Raji (cell line): ENCODE measurements around the gene SHISA7.

ENCODE experiments used
- POLR2A ChIP-seq: IDR thresholded peaks from 2 replicates; pipeline ENCODE4 v1.6.1; 2011; ENCODE audit warnings: low read depth, low read length, control low read depth; ENCODE audit not compliant: insufficient read depth

Gene SHISA7

DNA sequence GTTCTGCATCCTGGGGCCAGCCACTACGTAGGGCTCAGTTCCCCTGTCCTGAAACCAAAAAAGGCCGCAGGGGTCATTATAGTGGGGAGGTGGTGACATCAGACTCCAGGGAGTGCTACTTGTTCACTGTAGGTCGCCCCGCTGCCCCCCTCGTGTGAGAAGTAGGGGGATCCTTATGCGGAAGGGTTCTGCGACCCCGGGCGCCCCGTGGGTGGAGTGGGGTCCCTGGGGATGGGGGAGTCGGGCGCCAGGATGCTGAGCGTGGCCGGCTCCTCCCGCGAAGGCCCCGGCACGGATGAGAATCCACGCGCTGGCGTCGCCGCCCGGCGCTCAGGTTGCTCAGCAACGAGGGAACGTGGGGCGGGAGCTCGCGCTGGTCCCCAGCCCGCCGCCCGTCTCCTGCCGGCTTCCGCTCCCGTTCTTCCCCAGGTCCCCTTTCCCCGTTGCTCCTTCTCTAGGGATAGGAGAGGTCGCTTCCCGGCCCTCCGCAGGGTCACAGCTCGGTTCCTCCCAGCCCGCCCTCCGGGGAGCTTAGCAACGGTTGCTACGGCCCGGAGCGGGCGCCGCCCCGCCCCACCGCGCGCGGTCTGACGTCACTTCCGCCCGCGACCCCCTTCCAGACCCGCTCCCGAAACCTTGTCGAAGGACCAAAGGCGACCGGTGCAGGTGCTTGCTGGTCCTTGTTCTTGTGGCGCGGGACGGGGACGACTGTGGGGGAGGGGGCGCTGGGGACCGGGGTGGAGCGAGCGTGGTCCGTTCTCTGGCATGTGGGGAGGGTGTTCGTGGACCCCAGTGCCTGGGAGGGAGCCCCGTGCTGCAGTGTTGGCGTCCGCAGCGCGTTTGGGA lies 41.7 kb upstream of the SHISA7 start, which contains the start of gene NAT14:
Gene NAT14 (plus strand): TSS at position 596 of the 846 bp plus-strand sequence. CDS start 521 bp downstream, outside the sequence.
- peak; percentile 56 for TF ChIP-seq POLR2A

DNA sequence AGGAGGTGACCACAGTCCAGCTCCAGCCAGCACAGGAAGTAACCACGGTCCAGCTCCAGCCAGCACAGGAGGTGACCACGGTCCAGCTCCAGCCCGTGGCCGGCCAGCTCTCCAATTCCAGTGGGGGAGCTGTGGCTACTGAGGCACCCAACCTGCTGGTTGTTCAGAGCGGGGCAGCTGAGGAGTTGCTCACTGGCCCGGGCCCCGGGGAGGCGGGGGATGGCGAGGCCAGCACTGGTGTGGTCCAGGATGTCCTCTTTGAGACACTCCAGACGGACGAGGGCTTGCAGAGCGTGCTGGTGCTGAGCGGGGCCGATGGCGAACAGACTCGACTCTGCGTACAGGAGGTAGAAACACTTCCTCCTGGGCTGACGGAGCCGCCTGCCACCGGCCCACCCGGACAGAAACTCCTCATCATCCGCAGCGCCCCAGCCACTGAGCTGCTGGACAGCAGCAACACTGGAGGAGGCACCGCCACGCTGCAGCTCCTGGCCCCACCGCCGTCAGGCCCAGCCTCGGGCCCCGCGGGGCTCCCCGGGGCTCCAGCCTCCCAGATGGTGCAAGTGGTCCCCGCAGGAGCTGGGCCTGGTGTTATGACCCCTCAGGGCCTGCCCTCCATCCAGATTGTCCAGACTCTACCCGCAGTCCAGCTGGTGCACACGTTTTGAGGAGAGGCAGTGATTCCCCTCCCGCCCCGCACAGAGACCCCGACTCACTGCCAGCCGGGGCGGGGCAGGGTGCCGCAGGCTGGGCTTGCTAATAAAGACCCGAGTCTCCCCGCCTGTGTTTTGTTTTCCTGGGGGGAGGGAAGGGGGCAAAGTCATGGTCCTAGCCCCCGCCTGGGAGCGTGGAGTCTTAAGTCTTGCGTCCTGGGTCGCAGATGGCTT lies 40.8 kb upstream of the SHISA7 start:
- TF ChIP-seq POLR2A: no peak

- TF ChIP-seq POLR2A: no peak
Observed at GRCh38 chr19:55482967-55483705, 40.0 kb upstream of the SHISA7 start.

DNA sequence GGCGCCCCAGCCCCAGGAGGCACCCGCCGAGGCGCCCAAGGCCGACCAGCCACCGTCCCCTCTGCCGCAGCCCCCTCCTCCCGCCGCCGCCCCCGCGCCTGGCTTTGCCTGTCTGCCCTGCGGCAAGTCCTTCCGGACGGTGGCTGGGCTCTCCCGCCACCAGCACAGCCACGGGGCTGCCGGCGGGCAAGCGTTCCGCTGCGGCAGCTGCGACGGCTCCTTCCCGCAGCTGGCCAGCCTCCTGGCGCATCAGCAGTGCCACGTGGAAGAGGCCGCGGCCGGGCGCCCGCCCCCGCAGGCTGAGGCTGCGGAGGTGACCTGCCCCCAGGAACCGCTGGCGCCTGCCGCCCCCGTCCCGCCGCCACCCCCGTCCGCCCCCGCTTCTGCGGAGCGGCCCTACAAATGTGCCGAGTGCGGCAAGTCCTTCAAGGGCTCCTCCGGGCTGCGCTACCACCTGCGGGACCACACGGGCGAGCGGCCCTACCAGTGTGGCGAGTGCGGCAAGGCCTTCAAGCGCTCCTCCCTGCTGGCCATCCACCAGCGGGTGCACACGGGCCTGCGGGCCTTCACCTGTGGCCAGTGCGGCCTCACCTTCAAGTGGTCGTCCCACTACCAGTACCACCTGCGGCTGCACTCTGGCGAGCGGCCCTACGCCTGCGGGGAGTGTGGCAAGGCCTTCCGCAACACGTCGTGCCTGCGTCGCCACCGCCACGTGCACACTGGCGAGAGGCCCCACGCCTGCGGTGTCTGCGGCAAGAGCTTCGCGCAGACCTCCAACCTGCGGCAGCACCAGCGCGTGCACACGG lies 39.3 kb upstream of the SHISA7 start:
- no peak for TF ChIP-seq POLR2A

GRCh38 chr19:55481794-55482155 lies 38.7 kb upstream of the SHISA7 start:
- no peak for TF ChIP-seq POLR2A

DNA sequence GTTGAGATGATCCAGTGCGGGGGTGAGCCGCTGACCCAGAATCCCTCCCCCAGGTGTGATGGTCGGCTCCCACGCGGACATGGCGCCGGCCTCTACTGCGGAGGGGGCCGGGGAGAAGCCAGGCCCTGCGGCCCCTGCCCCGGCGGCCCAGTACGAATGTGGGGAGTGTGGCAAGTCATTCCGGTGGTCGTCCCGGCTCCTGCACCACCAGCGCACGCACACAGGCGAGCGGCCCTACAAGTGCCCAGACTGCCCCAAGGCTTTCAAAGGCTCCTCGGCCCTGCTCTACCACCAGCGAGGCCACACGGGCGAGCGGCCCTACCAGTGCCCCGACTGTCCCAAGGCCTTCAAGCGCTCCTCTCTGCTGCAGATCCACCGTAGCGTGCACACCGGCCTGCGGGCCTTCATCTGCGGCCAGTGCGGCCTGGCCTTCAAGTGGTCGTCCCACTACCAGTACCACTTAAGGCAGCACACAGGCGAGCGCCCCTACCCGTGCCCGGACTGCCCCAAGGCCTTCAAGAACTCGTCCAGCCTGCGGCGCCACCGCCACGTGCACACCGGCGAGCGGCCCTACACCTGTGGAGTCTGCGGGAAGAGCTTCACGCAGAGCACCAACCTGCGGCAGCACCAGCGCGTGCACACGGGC lies 38.2 kb upstream of the SHISA7 start:
- no peak for TF ChIP-seq POLR2A

DNA sequence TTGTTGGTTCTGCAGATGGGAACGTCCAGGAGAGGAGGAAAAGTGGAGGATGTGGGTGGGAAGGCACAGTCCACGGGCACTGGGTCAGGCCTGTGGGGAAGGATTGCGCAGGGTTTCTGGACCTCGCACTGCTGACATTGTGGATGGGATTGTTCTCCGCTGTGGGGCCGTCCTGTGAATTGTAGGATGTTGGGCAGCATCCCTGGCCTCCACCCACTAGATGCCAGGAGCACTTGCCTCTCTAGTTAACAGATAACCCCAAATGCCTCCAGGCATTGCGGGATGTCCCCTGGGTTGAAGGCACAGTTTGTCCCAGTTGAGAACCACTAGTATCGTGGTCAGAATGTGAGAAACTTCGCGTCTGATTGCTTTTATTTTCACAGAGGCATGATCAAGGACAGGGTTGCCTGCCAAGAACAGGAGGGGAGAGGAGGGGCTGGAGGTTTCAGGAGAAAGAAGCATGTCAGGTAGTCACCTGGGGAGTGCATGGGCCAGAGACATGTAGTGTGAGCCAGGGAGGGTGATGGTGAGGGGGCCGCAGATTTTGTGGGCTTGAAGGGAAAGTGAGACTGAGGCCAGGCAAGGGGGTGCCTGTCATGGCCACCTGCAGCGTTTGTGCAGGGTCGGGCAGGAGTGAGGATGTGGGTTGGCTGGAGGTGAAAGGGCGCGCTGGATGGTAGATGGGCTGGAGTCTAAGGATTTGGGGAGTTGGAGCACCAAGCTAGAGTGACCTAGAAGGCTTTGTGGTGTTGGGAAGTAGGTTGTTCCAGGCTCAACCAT lies 36.5 kb upstream of the SHISA7 start:
- no peak for TF ChIP-seq POLR2A

DNA sequence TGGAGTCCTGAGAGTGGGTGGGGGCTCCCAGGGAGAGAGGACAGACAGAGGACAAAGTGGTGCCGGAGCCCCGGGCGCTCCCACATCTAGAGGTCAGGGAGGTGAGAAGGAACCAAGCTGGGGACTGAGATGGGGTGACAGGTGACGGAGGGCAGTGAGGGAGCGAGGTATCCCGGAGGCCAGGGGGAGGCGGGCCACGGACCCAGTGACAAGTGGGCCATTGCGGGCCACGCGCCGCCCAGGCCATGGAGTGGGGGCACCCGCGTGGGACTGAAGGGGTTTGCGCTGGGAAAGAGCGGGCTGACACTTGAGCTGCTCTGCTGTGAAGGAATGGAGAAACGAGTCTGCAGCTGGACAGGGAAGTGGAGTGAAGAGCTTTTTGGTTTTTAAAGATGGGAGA lies 35.9 kb upstream of the SHISA7 start:
- no peak for TF ChIP-seq POLR2A

DNA sequence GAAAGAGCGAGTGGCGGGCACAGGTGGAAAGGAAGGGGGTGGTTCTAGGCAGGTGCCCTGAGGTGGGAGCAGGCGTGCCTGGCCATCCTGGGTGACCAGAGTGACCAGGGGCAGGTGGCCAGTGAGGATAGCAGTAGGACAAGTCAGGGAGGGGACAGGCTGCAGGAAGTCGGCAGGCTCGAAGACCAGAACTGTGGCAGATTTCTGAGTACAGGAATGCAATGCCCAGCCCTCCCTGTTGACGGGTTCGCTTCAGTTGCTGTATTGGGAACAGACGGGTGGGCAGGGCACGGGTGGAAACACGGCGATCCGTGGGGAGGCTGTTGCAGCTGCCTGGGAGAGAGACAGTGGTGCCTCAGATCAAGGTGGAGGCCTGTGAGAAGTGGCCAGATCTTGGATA lies 35.3 kb upstream of the SHISA7 start:
- no peak for TF ChIP-seq POLR2A

DNA sequence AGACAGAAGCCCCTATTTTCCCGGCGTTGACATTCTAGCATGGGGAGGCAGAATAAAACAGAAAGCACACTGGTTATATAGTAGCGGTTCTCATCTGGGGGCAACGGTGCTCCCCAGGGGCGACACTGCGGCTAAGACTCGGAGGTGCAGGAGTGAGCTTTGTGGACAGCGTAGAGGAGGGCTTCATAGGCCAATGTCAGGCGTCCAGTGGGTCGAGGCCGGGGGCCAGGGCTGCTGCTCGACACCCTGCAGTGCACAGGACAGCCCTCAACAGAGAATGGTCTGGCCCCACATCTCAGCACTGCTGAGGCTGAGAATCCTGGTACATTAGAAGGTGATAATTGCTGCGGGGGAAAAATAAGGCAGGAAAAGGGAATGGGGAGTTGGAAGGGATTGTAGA lies 34.8 kb upstream of the SHISA7 start:
- TF ChIP-seq POLR2A: no peak

DNA sequence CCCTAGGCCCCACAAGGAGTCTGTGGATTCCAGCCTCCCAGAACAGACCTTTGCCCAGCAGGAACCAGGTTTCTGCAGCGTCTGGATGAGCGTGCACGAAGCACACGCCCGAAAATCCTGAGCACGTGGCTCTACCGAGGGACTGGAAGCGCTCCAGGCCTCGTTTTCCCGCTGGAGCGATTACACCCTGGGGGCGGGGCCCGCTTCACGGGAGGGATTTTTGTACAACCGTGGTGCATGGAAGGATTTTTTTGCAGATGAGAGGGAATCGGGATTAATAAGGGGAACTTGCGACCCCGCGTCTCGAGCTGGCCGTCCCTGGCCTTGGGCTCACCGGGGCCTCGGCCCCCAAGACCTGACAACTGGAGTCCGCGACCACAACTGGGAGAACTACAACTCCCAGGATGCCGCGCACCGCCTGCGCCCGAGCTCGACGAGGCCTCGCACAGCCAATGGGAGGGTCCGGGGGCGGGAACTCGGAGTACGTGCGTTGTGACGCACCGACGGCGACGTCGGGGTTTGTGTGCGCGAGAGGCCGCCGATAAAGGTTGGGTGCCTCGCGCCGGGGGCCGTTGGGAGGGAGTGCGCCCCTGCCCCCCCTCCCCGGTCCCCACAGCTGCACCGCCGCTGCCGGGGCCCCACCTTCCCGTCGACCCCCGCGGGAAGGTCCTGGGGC lies 33.1 kb upstream of the SHISA7 start, which contains the start of gene ZNF628:
Gene ZNF628 (plus strand): TSS at position 518 of the 676 bp plus-strand sequence. CDS start 3,294 bp downstream, outside the sequence.
- peak; percentile 59 for TF ChIP-seq POLR2A

GRCh38 chr19:55474269-55475265 lies 31.5 kb upstream of the SHISA7 start:
- no peak for TF ChIP-seq POLR2A
